Embryonic facial prominence (tissue), 1 donor: Measurements from ENCODE around the gene MBD3L2.
"Not testable (repeated sequence)": the region's sequence is repeated elsewhere in the genome, so short reads cannot be mapped to it uniquely, and the experiment has no call there.

ENCODE experiments used
- DNase-seq: peaks from one replicate; pipeline ENCODE4 v3.0.0-alpha.2; 2016; ENCODE audit errors: extremely low spot score

Gene MBD3L2

GRCh38 chr19:7049021-7049420 lies at the start of gene MBD3L2:
Gene MBD3L2 (plus strand): TSS chr19:7049321. CDS start chr19:7049374, 53 bp downstream.
- not testable (repeated sequence) for DNase-seq

- DNase-seq = no peak
These were observed 49.2 kb upstream of the MBD3L2 start for GRCh38 chr19:6999933-7000332.

GRCh38 chr19:7000333-7000732 lies 48.8 kb upstream of the MBD3L2 start:
- no peak for DNase-seq

- no peak for DNase-seq
These were observed 48.3 kb upstream of the MBD3L2 start for GRCh38 chr19:7000816-7001215.

GRCh38 chr19:7004313-7004931 lies 44.7 kb upstream of the MBD3L2 start:
- DNase-seq = no peak

- no peak for DNase-seq
These were observed 42.9 kb upstream of the MBD3L2 start for GRCh38 chr19:7006135-7006704.

- DNase-seq = no peak
These were observed 41.3 kb upstream of the MBD3L2 start for GRCh38 chr19:7007859-7008258.

- no peak for DNase-seq
These were observed 38.2 kb upstream of the MBD3L2 start for GRCh38 chr19:7010722-7011593.

- DNase-seq = no peak
These were observed 35.4 kb upstream of the MBD3L2 start for GRCh38 chr19:7013678-7014077.

GRCh38 chr19:7018828-7019227 lies 30.3 kb upstream of the MBD3L2 start:
- no peak for DNase-seq

- DNase-seq = not testable (repeated sequence)
These were observed 27.8 kb upstream of the MBD3L2 start, which contains the start of gene MBD3L2B for GRCh38 chr19:7021331-7021730. Gene MBD3L2B (minus strand): TSS chr19:7021431. CDS start chr19:7021397, 34 bp downstream.

- DNase-seq = not testable (repeated sequence)
These were observed 20.3 kb upstream of the MBD3L2 start for GRCh38 chr19:7028790-7029189.

GRCh38 chr19:7030278-7030677 lies 18.8 kb upstream of the MBD3L2 start, which contains the start of gene MBD3L5:
Gene MBD3L5 (plus strand): TSS chr19:7030578. CDS start chr19:7030612, 34 bp downstream.
- DNase-seq = not testable (repeated sequence)

- not testable (repeated sequence) for DNase-seq
These were observed 9.0 kb upstream of the MBD3L2 start, which contains the start of gene MBD3L4 for GRCh38 chr19:7040079-7040478. Gene MBD3L4 (minus strand): TSS chr19:7040179. CDS start chr19:7040144, 35 bp downstream.

- DNase-seq = not testable (repeated sequence)
These were observed 7.6 kb upstream of the MBD3L2 start for GRCh38 chr19:7041563-7041962.

- DNase-seq = not testable (repeated sequence)
These were observed 2.3 kb downstream of the MBD3L2 start for GRCh38 chr19:7051421-7051820.

- not testable (repeated sequence) for DNase-seq
These were observed 3.8 kb downstream of the MBD3L2 start for GRCh38 chr19:7052896-7053295.

GRCh38 chr19:7054635-7055368 lies 5.7 kb downstream of the MBD3L2 start:
- not testable (repeated sequence) for DNase-seq

- DNase-seq = not testable (repeated sequence)
These were observed 6.6 kb downstream of the MBD3L2 start for GRCh38 chr19:7055679-7056078.

GRCh38 chr19:7056371-7056770 lies 7.2 kb downstream of the MBD3L2 start:
- not testable (repeated sequence) for DNase-seq

- DNase-seq = not testable (repeated sequence)
These were observed 9.5 kb downstream of the MBD3L2 start, which contains the start of gene MBD3L3 for GRCh38 chr19:7058576-7058975. Gene MBD3L3 (minus strand): TSS chr19:7058676. CDS start chr19:7058605, 71 bp downstream.
